ENCODE data around the gene NR0B2.

Gene NR0B2

DNA sequence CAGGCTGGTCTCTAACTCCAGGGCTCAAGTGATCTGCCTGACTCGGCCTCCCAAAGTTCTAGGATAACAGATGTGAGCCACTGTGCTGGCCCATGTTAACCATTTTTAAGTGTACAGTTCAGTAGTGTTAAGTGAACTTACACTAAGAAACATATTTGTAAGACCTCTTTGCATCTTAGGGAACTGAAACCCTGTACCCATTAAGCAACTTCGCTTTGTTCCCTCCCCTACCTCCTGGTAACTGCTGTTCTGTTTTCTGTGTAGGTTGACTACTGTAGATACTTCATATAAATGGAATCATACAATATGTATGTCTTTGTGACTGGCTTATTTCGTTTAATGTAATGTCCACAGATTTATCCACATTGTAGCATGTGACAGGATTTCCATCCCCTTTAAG is 18.8 kb upstream of the NR0B2 start:
- no peak for DNase-seq

GRCh38 chr1:26923711-26924110 is 9.9 kb upstream of the NR0B2 start:
- peak; percentile 24 for DNase-seq

GRCh38 chr1:26922901-26923300 is 9.1 kb upstream of the NR0B2 start:
- DNase-seq: no peak

GRCh38 chr1:26922431-26922729 is 8.6 kb upstream of the NR0B2 start:
- DNase-seq: no peak

DNA sequence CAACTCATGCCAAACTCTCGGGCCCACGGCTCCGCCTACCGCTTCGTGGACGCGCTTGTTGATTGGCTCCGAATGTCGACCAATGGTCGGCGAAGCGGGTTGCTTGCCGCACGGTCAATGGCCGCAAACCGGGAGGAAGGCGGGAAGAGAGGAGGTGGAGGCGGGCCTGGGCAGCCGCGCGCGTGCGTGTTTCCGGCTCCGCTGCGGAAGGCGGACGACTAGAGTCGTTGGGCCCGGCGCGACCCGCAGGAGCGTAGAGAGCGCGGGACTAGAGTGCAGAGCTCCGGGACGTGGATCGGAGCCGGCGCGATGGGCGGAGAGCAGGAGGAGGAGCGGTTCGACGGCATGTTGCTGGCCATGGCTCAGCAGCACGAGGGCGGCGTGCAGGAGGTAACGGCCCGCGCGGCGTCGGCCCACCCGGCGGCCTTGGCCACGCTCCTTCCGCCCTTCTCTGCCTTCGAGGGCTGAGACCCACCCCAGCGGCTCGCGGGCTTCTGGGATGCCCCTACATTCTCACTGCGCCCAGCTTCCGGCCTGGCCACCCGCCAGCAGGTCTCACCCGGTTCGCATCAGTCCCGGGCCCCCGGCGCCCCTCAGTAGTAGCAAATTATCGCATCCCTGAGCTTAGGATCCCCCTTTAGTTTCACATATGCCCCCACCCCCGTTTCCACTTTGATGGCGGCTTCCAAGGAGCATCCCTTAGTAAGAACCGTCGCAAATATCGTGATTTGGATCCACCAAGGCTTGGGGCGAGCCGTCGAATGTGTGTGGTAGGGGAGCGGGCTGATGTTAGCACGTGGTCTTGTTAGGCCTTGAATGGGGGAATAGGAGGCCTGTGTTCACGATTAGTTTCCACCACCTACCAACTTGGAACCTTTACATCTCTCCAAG is 8.0 kb upstream of the NR0B2 start, which contains the start of gene NUDC:
TSS of gene NUDC (plus strand) at position 204 of the 891 bp plus-strand sequence. CDS start at position 310, 106 bp downstream.
- peak; percentile 98 for DNase-seq

- no peak for DNase-seq
Observed at GRCh38 chr1:26921126-26921539, 7.4 kb upstream of the NR0B2 start.

DNA sequence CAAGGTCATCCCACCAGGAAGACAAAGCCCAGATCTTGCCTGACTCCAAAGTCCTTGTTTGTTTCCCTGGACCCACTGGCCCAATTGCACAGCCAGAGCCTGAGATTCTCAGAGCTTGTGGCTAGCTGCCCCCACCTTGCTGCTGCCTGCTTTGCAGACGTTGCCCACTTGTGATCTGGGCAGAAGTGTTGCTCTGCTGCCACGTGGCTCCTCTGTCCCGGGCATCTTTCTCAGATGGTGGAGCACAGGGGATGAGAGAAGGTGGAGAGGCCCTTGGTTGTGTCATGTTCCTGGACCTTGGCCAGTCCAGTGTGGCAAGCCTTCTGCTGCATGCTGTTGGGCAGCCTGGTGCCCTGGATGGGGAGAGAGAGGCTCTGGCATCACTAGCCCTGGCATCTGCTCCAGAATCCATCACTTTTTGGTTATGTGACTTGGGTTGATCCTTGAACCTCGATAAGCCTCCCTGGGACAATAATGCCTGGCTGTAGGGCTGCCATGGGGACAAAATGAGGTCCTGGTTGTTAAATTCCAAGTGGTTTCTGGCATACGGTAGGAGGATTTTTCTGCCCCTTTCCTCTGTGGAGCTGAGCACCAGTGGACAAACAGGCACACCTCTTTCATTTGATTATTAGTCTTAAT is 1.5 kb upstream of the NR0B2 start:
- DNase-seq: no peak

DNA sequence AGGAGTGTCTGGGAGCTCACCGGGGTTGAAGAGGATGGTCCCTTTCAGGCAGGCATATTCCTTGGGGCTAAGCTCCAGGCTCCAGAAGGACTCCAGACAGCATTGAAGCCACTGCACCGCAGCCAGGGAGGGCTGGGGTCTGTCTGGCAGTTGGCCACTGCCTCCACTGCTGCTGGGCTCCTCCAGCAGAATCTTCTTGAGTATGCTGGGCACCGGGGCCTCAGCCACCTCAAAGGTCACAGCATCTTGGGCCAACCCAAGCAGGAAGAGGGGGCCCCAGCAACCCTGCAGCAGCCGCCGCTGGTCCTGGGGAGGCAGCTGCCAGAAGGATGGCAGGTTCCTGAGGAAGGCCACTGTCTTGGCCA is 404 bp downstream of the NR0B2 start:
- DNase-seq: no peak

DNA sequence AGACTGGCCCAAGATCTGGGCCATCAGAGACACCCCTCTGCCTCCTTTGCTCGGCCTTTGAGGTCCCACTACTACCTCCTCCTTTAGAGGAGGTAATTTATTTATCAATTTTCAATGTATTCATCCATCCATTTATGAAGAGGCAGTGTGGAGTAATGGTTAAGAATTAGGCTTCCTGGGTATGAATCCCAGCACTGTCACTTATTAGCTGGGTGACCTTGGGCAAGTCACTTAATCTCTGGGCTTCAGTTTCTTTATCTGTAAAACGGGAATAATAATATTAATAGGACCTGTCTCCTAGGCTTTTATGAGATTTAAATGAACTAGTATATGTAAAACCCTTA is 1.7 kb downstream of the NR0B2 start:
- no peak for DNase-seq

- no peak for DNase-seq
Observed at GRCh38 chr1:26911399-26912146, 2.2 kb downstream of the NR0B2 start.

DNA sequence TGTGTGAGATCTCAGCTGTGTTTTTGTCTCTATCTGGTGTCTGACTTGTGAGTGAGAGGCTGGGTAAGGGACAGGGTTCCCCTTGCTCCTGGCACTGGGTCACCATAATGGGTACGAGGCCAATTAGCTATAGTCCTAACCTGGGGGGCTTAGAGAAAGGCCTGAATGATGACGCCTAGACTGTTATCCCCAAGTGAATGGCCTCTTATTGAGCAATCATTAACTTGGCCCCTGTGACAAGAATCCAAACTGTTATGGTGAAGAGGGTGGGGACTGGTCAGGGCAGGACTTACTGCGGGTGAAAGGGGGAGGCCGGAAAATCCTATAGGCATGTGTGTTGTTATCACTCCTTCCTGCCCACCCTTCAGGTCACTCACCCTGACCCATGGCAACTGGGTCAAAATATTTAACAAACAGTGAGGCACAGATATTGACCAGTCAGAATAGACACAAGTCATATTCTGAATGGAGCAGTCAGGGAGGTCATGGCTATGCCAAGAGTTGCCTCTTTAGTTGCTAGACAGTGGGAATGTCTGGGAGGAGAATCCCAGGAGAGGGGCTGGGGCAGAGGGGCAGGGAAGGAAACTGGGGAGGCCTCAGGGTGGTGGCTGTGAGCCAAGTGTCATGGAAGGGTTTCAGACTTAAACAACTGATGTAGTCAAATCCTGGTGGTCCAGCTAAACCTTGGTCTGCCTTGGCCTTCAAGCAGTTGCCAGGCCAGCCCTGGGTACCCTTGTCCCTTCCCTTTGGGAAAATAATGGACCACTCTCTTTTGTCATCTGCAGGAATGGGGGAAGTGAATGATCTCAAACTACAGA is 3.2 kb downstream of the NR0B2 start:
- no peak for DNase-seq

DNA sequence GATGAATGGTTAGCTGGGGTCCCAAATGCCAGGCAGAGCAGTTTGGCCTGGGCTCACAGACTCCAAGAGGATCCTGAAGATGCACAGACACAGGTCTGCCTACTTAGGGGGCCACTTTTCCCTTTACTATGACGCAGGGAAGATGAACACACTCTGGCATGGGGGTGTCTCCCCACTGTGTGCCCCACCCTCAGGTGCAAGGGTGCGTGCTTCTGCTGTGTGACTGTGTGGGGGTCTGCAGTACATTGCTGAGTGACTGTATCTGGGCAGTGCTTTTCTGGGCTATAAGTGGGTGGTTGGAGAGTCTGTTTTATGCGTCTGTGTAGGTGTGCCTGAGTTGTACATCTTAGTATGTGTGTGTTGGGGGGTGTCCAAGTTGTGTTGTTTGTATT is 3.8 kb downstream of the NR0B2 start:
- no peak for DNase-seq

GRCh38 chr1:26907071-26907917 is 6.5 kb downstream of the NR0B2 start:
- DNase-seq: no peak

DNA sequence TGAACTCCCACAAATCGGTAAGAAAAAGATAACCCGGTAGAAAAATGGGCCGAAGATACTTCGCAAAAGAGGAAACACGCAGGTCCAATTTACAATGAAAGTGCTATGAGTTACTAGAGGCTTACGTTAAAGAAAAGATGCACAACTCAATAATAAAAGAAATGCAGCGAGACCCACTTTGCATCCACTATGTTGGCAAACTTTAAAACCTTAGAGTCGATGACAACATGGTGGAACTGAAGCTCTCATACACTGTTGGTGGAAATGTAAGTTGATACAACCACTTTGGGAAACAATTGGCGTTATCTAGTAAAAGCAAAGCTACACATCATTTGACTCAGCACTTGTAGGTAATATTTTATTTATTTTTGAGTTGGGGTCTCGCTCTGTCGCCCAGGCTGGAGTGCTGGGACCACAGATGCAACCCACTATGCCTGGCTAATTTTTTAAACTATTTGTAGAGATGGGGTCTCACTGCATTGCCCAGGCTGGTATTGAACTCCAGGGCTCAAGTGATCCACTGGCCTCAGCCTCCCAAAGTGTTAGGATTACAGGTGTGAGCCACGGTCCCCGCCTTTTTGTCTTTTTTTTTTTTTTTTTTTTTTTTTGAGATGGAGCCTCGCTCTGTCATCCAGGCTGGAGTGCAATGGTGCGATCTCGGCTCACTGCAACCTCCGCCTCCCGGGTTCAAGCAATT is 12.8 kb downstream of the NR0B2 start:
- no peak for DNase-seq

GRCh38 chr1:26900001-26900814 is 13.6 kb downstream of the NR0B2 start, which contains the start of gene GPATCH3:
Gene GPATCH3, minus strand, starts transcription at chr1:26900467. Its CDS starts 25 bp downstream, at chr1:26900442.
- DNase-seq: peak; percentile 93

DNA sequence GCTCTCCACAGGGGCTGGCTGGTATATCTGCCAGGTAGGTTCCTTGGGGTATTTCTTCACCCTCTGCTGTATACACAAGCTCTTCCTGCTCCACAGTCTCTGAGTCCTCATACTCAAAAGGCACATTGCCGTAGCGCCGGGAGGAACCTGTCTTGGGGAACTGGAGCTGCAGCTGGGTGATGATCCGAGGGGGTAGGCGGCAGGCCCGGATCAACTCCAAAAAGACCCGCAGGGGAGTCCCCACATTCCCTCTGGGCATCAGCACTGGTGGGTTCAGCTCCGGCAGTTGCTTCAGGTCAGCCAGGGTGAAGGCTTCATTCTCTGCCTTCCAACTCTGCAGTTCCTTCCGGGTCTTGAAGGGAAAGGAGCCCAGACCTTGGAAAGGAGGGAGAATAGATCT is 16.4 kb downstream of the NR0B2 start:
- DNase-seq: no peak

GRCh38 chr1:26894263-26894662 is 19.5 kb downstream of the NR0B2 start:
- DNase-seq: no peak

GRCh38 chr1:26890467-26890796 is 23.3 kb downstream of the NR0B2 start:
- DNase-seq: no peak

- peak; percentile 85 for DNase-seq
Observed at GRCh38 chr1:26889551-26890466, 24.0 kb downstream of the NR0B2 start, which contains the start of gene GPN2. Gene GPN2, minus strand, starts transcription at chr1:26890283. Its CDS starts 187 bp downstream, at chr1:26890096.
